ENCODE measurements around the gene NOL3. TPM values are rescaled to one million over a fixed set of nuclear protein-coding genes. Genes with fewer than 3 reads are reported as not detected.

The NOL3 gene
- total RNA-seq, 1 donor from 2014 or later, result 53.5 TPM

DNA sequence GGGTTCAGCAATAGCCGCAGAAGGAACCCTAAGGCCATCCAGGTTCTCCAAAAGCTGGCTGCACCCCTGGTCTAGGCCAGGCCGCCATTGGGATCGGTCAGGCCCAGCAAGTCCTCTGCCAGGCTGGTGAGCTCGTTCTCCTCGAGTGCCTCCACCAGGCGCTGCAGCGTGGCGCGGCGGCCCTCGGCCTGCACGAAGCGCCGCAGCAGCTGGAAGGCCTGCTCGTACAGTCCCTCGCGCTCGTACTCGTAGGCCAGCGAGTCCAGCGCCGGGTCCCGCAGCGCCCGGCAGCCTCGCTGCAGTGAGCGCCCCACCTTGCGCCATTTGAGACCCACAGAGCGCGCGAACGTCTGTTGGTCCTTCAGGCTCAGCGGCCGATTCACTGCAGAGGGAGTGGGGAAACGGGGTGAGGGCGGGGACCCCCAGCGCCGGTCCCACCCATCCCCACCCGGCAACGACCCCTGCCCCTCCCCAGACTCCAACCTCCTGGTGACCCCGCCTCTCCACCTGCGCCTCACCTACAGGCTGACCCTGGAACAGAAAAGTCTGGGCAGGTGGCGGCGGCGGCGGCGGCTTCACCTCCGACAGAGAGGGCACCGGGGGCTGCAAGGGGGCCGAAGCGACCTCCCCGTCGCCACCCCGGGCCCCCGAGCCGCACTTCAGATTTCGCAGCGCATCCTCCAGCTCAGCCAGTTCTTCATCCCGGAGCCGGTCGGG lies 15.6 kb upstream of the NOL3 start:
- intact Hi-C loops (cut with micrococcal nuclease), result loop anchor here (1.0 kb wide), 4 partner anchors 136 to 207 kb away; no protein-coding TSS in a partner anchor

DNA sequence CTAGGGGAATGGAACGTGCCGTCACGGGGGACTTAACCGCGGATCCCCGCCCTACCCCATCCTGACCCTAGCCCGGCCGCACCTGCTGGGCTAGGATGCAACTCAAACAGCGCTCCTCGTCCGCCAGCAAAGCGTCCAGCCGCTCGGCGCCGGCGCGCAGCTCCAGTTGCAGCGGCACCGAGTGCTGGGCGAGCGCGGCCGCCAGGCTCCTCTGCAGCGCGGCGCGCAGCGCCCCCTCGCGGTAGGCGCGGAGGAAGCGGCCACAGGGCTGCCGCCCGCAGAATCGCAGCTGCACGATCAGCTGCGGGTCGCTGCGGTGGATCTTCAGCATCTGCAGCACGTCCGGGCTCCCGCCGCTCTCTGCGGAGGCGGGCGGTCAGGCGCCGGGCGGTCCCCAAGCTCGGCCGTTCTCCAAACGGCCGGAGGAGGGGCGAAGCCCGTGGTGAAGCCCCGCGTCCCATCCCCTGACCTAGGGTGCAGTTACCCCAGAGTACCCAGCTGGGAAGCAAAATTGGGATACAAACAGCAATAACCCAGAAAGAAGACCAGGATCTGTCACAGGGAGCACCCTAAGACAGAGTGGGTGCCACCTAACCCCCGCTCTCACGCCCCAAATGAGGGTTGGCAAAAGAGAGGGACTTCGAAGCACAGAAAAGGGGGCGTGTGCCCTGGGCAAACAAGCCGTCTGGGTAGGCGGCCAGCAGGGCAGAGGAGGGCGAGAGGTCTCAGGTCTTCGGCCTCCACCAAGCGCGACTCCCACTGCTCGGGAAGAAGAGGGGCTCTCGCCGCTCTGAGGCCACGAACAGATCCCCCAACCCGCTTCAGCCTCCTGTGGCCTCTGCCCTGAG lies 14.8 kb upstream of the NOL3 start:
- intact Hi-C loops (cut with micrococcal nuclease), result loop anchor here (1.0 kb wide), 4 partner anchors 137 to 208 kb away; no protein-coding TSS in a partner anchor

DNA sequence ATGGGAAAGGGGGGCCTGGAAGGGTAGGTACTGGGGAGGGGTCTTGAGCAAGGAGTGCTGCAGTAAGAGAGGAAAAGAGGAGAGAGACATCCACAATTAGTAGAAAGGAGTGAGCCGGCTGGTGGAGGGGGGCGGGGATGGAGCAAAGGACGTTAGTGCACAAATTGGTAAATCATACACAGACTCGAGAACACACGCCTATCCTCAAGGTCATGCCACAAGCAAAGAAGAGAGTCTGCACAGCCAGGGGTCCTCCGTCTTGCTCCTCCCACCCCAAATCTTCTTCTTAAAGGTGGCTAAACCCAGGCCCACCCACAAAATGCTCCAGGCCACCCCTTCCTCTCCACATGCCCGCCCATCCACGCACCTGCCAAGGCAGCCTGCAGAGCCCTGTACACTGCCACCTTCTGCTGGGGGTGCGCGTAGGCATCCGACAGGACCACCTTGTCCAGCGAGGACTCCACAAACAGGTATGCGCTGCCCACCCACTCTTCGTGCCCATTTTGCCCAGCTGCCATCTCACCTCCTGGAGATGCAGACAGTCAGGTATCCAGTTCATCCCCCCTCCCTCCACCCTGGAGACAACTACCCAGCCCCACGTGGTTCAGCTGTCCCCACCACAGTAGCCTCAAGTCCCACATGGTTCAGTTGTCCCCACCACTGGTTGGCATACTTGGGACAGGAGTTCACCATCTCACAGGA lies 14.0 kb upstream of the NOL3 start:
- intact Hi-C loops (cut with micrococcal nuclease), result no loop called here

DNA sequence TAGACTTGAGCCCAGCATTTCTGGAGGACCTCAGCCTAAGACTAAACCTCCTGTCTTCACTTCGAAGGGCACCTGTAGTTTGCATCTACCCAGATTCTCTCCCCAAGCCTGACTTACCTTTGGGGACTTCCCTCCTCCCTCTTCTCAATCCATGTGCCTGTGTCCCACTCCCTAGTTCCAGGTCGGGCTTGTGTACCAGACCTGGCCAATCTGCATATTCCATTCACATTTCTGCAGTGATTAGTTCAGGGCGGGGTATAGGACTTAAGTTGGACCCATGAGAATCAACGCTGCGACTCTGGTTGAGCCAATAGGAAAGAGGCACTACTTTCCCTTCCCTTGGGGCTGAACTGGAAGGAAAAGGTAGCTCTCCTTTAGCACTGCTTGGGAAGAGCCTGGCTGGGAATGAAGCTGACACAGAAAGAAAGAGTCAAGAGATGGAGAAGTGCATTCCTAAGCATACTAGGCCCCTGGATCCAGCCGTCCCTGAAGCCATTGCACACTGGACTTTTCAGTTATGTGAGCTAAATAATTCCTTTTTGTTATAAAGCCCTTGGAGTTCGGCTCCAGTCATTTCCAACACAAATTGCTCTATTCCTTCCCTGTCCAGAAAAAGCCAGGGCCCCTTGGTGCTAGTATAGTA lies 13.1 kb upstream of the NOL3 start:
- intact Hi-C loops (cut with micrococcal nuclease), result no loop called here

DNA sequence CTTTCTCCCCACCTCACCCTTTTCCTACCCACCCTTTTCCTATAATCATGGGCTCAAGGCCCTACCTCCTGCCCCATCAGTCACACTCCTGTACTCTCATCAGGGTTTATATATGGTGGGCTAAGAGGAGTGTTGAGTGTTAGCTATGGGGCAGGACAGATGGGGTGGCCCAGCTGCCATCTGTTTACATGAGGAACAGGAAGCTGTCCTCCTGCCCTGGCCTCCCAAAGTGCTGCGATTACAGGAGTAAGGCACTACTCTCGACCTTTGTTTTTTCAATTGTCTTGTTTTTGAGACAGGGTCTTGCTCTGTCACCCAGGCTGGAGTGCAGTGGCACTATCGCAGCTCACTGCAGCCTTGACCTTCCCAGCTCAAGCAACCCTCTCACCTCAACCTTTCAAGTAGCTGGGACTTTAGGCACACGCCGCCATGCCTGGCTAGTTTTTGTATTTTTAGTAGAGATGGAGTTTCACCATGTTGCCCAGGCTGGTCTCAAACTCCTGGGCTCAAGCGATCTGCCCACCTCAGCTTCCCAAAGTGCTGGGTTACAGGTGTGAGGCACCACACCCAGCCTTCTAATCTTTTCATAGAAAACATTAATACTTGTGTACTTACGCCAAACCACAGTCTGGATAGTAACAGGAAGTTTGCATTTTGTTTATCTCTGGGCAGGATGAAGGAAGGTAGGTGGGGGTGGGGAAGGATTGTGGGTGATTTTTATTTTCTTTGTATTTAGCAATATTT lies 12.3 kb upstream of the NOL3 start:
- intact Hi-C loops (cut with micrococcal nuclease), result loop anchor here (2.0 kb wide), 1 partner anchor 173 kb away; no protein-coding TSS in a partner anchor

DNA sequence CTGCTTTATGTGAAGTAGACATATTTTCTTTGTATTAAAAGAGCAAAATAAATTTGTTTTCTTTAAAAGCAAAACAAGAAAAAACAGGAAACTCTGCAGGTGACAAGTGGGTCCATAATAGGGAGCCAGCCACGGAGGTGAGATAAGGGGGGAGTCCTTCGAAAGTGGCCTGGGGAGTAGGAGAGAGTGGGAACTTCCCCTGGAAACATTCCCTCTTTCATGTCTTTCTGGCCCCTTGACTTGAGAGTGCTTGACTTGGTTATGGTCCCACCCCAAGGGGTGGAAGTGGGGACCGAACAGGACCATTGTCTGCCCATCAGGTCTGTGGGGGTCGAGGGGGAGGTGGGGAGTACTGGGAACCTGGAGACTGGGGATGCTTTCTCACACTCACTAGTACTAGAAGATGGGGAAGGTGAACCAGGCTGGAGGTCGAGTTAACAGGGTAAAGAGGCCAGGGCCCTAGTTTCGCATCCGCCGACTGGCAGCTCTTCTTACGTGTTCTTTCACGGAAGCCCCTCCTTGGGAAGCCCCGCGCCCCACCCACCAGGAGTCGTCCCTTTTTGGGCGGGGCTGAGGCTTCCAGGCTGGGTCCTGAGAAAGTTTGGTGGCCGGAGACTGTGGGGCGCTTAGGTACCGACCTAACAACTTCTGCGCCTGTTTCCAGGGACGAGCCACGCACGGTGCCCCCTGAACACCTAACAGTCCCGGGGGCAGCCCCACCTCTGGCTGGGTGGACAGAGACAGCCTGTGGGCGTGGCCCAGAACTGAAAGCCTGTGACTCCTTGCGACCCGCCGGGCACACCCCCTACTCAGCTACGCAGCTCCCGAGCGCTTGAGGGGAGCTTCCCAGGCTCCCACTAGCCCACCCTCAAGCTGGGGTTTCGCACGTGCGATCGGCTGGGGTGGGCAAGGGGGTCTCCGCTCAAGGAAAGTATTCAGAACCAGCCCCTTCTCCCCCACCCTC lies 11.4 kb upstream of the NOL3 start:
- intact Hi-C loops (cut with micrococcal nuclease), result loop anchor here (1.0 to 2.0 kb wide), 13 partner anchors 9 to 205 kb away; partner anchors contain the start of genes B3GNT9, E2F4, FHOD1 and MATCAP1

DNA sequence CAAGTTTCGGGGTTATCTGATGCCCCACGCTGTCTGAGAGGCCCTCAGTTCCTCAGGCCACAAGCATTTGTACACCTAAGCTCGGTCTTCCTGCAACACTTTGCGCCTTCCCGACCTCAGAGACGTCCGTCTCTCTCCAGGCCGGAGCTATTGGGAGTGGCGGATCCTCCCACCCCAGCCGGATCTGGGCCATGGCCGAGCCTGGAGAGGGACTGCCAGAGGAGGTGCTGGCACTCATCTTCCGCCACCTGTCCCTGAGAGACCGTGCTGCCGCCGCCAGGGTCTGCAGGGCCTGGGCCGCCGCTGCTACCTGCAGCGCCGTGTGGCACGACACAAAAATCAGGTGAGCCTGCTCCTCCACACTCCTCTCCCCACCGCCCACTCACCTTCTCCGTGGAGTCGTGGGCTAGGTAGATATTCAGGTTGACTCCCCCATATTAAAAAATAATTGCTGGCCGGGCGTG lies 8.7 kb upstream of the NOL3 start:
- intact Hi-C loops (cut with micrococcal nuclease), result loop anchor here (1.0 to 10.0 kb wide), 5 partner anchors 13 to 923 kb away; partner anchors contain the start of genes CTCF, NFATC3 and PDP2

DNA sequence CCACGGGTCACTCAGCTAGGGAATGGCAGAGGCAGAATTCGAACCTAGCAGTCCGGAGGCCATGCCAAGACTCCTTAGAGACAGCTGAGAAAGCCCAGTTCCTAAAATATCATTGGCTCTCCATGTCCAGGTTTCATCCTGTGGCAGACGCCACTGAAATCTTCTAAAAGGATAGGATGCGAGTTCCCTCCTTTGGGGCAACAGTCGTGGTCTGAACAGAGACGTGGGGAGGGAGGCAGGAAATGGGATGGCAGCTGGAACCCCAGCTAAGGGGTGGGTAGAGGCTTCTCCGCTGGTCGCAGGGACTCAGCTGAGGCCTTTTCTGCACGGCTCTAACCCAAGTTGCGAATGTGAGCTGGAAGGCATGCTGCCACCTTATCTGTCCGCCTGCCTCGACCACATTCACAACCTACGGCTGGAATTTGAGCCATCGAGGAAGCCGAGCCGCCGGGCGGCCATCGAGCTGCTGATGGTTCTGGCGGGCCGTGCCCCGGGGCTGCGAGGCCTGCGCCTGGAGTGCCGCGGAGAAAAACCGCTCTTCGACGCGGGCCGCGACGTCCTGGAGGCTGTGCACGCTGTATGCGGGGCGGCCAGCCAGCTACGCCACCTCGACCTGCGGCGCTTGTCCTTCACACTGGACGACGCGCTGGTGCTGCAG lies 7.7 kb upstream of the NOL3 start:
- intact Hi-C loops (cut with micrococcal nuclease), result loop anchor here (10.0 kb wide), 1 partner anchor 922 kb away; the partner anchor contains the start of gene NFATC3

DNA sequence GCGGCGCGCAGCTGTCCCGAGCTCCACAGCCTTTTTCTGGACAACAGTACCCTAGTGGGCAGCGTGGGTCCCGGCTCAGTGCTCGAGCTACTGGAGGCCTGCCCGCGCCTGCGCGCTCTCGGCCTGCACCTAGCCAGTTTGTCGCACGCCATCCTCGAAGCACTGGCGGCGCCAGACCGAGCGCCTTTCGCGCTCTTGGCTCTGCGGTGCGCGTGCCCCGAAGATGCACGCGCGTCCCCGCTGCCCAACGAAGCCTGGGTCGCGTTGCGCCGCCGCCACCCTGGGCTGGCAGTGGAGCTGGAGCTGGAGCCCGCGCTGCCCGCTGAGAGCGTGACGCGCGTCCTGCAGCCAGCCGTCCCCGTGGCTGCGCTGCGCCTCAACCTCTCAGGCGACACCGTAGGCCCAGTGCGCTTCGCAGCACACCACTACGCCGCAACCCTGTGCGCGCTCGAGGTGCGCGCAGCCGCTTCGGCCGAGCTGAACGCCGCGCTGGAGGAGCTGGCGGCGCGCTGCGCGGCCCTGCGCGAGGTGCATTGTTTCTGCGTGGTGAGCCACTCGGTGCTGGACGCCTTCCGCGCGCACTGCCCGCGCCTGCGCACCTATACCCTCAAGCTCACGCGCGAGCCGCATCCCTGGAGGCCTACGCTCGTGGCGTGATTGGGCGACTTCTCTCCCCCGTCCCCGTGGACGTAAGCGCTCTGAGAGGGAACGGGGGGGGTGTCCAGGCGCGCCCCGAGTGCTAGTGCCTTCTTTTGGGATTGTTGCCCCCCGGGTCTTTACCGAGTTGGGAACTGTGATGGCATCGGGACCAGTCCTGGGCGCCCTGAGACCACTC lies 7.0 kb upstream of the NOL3 start:
- intact Hi-C loops (cut with micrococcal nuclease), result loop anchor here (10.0 kb wide), 1 partner anchor 921 kb away; the partner anchor contains the start of gene NFATC3

DNA sequence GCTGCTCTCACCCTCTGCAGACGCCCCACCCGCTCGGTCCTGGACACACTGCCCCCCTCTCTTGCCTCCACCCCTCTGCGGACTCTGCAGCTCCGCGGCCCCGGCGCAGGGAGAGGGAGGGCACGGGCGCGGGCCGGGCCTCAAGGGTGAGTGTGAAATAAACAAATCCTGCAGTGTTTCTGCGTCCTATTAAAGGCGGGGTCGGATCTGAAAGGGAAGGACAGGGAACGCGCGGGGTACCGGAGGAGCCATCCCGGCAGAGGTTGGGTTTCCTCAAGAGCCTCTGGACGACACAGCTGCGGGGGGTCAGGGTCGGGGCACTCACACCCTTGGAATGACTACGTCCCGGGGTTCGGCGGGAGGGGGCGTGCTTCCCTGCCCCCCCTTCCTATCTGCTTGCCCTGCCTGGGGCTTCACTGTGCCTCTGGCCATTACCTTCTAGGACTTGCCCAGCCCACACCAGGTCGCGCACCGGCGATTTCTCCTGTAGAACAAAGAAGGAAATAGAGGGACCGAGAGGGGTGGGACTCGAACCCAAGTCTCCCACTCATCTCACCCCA lies 6.3 kb upstream of the NOL3 start:
- intact Hi-C loops (cut with micrococcal nuclease), result loop anchor here (10.0 kb wide), 1 partner anchor 921 kb away; the partner anchor contains the start of gene NFATC3

DNA sequence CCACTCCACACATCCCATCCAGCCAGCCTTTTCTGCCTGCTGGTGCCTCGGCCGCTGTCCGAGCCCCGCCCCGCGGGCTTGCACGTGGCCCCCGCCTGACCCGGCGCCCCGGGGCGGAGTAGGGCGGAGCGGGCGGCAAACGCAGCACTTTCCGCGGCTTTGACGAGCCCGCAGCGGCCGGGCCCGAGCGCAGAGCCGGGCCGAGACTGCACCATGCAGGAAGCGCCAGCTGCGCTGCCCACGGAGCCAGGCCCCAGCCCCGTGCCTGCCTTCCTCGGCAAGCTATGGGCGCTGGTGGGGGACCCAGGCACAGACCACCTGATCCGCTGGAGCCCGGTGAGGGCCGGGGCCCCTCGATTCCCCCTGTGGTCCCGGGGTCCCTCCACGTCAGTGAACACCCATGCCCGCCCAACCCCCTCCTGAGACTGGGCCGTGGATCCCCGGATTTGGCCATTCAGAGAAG lies 5.7 kb upstream of the NOL3 start, which contains the start of gene HSF4:
Gene HSF4, plus strand, starts transcription at position 147 of the 463 bp plus-strand sequence. Its CDS starts 67 bp downstream, at position 214.
- intact Hi-C loops (cut with micrococcal nuclease), result loop anchor here (10.0 kb wide), 1 partner anchor 920 kb away; the partner anchor contains the start of gene NFATC3

DNA sequence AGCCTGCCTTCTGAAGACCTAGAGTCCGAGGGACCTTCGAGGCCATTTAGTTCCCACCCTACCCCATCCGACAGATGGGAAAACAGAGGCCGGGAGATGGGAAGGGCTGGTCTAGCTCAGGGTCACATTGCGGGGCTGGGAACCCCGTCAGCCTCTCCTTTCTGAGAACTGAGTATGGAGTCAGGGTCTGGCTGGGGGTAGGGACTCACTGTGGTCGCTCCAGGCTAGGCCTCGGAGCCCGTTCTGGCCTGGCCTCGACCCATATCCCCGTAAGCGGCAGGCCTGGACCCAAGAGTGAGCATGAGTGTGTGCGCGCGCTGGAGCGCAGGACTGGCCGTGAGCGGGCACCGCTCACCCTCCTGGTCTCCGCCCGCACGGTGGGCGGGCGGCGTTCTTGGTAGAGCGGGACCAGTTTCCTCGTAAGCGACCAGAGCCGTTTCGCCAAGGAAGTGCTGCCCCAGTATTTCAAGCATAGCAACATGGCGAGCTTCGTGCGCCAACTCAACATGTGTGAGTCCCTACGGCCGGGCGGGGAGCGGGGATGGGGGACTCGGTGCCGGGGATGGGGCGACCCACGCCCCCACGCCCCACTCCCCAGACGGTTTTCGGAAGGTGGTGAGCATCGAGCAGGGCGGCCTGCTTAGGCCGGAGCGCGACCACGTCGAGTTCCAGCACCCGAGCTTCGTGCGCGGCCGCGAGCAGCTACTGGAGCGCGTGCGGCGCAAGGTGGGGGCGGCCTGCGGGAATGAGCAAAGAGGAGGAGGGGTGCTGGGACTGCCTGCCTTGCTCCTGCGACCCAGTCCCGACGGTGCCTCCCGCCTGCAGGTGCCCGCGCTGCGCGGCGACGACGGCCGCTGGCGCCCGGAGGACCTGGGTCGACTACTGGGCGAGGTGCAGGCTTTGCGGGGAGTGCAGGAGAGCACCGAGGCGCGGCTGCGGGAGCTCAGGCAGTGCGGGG lies 4.9 kb upstream of the NOL3 start:
- intact Hi-C loops (cut with micrococcal nuclease), result loop anchor here (10.0 kb wide), 1 partner anchor 919 kb away; the partner anchor contains the start of gene NFATC3

DNA sequence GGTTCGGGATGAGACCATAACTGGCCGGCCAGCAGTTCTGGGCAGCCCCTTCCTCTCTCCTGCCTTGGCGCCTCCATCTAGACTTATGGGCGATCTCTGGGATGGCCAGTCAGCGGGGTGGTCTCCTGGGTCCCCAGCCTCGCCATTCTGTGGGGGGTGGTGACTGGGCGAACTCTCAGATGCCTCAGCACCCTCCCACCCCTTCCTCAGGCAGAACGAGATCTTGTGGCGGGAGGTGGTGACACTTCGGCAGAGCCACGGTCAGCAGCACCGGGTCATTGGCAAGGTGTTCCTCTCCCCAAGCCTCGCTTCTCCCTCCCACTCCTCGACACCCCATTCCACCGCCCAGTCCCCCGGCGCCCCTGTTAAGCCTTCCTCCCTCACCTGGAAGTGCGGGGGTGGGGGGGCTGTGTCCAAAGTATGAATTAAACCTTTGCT lies 4.2 kb upstream of the NOL3 start:
- intact Hi-C loops (cut with micrococcal nuclease), result loop anchor here (10.0 kb wide), 1 partner anchor 919 kb away; the partner anchor contains the start of gene NFATC3

DNA sequence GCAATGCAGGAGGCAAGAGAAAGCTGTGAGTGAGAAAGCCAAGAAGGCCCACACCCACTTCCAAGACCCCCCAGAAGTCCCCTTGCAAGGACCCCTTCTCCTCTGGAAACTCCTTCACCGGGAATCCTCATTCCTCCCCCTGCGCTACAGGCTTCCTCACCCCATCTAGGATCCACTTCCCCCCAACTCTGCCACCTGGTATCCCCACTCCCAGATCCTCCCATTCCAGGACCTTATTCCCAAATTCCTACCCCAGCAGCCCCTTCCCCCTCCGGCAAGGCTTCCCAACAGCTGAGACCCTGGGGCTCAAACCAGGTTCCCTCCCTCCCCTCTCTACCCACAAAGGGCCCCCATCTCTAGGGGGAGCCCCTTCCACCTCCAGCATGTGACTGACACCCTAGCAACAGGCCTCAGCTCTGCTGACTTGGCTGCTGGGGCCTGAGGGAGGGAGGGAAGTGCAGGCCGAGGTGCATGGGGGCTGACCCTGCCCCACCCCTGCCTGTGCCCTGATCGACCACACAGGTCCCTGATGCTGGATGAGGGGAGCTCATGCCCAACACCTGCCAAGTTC lies 3.7 kb upstream of the NOL3 start:
- intact Hi-C loops (cut with micrococcal nuclease), result loop anchor here (10.0 kb wide), 1 partner anchor 918 kb away; the partner anchor contains the start of gene NFATC3

DNA sequence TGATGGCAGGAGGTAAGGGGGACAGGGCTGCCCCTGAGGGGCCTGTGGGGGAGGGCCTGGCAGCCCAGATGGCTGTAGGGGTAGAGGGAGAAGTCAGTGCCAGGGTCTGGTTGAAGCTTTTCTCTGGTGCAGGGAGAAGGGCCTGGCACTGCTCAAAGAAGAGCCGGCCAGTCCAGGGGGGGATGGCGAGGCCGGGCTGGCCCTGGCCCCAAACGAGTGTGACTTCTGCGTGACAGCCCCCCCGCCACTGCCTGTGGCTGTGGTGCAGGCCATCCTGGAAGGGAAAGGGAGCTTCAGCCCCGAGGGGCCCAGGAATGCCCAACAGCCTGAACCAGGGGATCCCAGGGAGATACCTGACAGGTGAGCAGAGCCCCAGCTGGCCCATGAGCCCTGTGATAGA lies 2.8 kb upstream of the NOL3 start:
- intact Hi-C loops (cut with micrococcal nuclease), result loop anchor here (10.0 kb wide), 1 partner anchor 917 kb away; the partner anchor contains the start of gene NFATC3
